ENCODE measurements around the gene HOXD12. TPM values are rescaled to one million over a fixed set of nuclear protein-coding genes. Genes with fewer than 3 reads are reported as not detected.

Gene HOXD12
- total RNA-seq, 1 experiment from 2014 or later = not detected

GRCh38 chr2:176106581-176107539 lies 7.3 kb downstream of the HOXD12 start, which contains the start of gene HOXD11:
HOXD11 (plus strand) TSS chr2:176107280; CDS start chr2:176107356, 76 bp downstream.
- peaks cover 47% of the 10 kb centered on the region for H3K27me3 Mint-ChIP-seq (ENCODE audit: unreplicated experiment)
- no TSS peak for BruUV-seq (replicated peaks)
- intact Hi-C loops (cut with micrococcal nuclease; ENCODE audit: unreplicated experiment) = no loop called here
- H3K9me3 Mint-ChIP-seq (ENCODE audit: low read depth, unreplicated experiment) = no peaks in the 10 kb centered on the region
- peak within 1 kb of the TSS; percentile 0 for H3K27ac Mint-ChIP-seq (ENCODE audit: unreplicated experiment)
- no peaks in the 10 kb centered on the region for H3K36me3 Mint-ChIP-seq (ENCODE audit: insufficient read depth, unreplicated experiment)
- CTCF ChIA-PET = no interaction called here
- peak within 1 kb of the TSS; percentile 18 for H3K4me3 Mint-ChIP-seq (ENCODE audit: low read depth, unreplicated experiment)
- no peak for TF ChIP-seq CTCF (IDR thresholded peaks at IDR 0.05; ENCODE audit: unreplicated experiment)
- peaks cover 9% of the 10 kb centered on the region for H3K4me1 Mint-ChIP-seq (ENCODE audit: low read depth, unreplicated experiment)
- DNase-seq = peak; percentile 15

- DNase-seq = no peak
- no peak overlapping the region for H3K4me3 Mint-ChIP-seq (ENCODE audit: low read depth, unreplicated experiment)
- peaks cover 9% of the 10 kb centered on the region for H3K4me1 Mint-ChIP-seq (ENCODE audit: low read depth, unreplicated experiment)
- H3K36me3 Mint-ChIP-seq (ENCODE audit: insufficient read depth, unreplicated experiment) = no peaks in the 10 kb centered on the region
- CTCF ChIA-PET = no interaction called here
- TF ChIP-seq CTCF (IDR thresholded peaks at IDR 0.05; ENCODE audit: unreplicated experiment) = no peak
- intact Hi-C loops (cut with micrococcal nuclease; ENCODE audit: unreplicated experiment) = no loop called here
- no TSS peak for BruUV-seq (replicated peaks)
- H3K27ac Mint-ChIP-seq (ENCODE audit: unreplicated experiment) = no peak overlapping the region
- H3K9me3 Mint-ChIP-seq (ENCODE audit: low read depth, unreplicated experiment) = no peaks in the 10 kb centered on the region
- peaks cover 56% of the 10 kb centered on the region for H3K27me3 Mint-ChIP-seq (ENCODE audit: unreplicated experiment)
Observed at GRCh38 chr2:176107731-176108181, 8.2 kb downstream of the HOXD12 start.

- Mint-ChIP-seq H3K4me3 (ENCODE audit: low read depth, unreplicated experiment) (no peak overlapping the region), H3K27me3 (ENCODE audit: unreplicated experiment) (peaks cover 72% of the 10 kb centered on the region), H3K4me1 (ENCODE audit: low read depth, unreplicated experiment) (peaks cover 9% of the 10 kb centered on the region), H3K36me3 (ENCODE audit: insufficient read depth, unreplicated experiment) (no peaks in the 10 kb centered on the region), H3K9me3 (ENCODE audit: low read depth, unreplicated experiment) (no peaks in the 10 kb centered on the region), H3K27ac (ENCODE audit: unreplicated experiment) (no peak overlapping the region)
- CTCF ChIA-PET = no interaction called here
- no peak for TF ChIP-seq CTCF (IDR thresholded peaks at IDR 0.05; ENCODE audit: unreplicated experiment)
- no TSS peak for BruUV-seq (replicated peaks)
- no peak for DNase-seq
- intact Hi-C loops (cut with micrococcal nuclease; ENCODE audit: unreplicated experiment) = no loop called here
Observed at GRCh38 chr2:176109192-176109901, 9.8 kb downstream of the HOXD12 start.

GRCh38 chr2:176109946-176110345 lies 10.4 kb downstream of the HOXD12 start:
- Mint-ChIP-seq H3K27me3 (ENCODE audit: unreplicated experiment) (peaks cover 72% of the 10 kb centered on the region), H3K36me3 (ENCODE audit: insufficient read depth, unreplicated experiment) (no peaks in the 10 kb centered on the region), H3K9me3 (ENCODE audit: low read depth, unreplicated experiment) (no peaks in the 10 kb centered on the region), H3K4me3 (ENCODE audit: low read depth, unreplicated experiment) (no peak overlapping the region), H3K4me1 (ENCODE audit: low read depth, unreplicated experiment) (peaks cover 9% of the 10 kb centered on the region), H3K27ac (ENCODE audit: unreplicated experiment) (no peak overlapping the region)
- BruUV-seq (replicated peaks) = no TSS peak
- DNase-seq = no peak
- CTCF ChIA-PET = no interaction called here
- intact Hi-C loops (cut with micrococcal nuclease; ENCODE audit: unreplicated experiment) = no loop called here
- no peak for TF ChIP-seq CTCF (IDR thresholded peaks at IDR 0.05; ENCODE audit: unreplicated experiment)
